ENCODE data around the gene PHACTR4. TPM values are rescaled to one million over a fixed set of nuclear protein-coding genes. Genes with fewer than 3 reads are reported as not detected.

The PHACTR4 gene
- total and polyA plus RNA-seq, 9 of the 15 experiments (the other 6 are each of a cell fraction or from before 2014, with no cell fraction given) = 6.4 to 43.6 (median 14.2) TPM

DNA sequence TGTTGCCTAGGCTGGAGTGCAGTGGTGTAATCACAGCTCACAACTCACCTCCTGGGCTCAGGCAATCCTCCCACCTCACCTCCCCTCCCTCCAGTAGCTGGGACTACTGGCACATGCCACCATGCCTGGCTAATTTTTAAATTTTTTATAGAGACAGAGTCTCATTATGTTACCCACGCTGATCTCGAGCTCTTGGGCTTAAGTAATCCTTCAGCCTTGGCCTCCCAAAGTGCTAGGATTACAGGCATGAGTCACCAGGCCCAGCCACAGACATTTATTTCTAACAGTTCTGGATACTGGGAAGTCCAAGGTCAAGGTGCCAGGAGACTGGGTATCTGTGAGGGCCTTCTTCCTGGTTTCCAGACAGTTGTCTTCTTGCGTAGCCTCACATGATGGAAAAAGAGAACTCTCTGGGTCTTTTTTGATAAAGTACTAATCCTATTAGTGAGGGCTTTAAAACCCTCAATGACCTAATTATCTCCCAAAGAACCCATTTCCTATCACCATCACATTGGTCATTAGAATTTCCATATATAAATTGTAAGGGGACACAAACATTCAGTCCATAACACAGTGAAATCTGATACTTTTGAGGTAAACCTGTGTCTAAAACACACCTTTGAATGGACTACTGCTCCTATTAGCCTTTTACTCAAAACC lies 67.9 kb downstream of the PHACTR4 start:
- FAIRE-seq = peak; percentile 56
- Histone ChIP-seq H3K27ac (ENCODE audit: extremely low read depth, low read depth, low read length) (peak overlapping the region; percentile 41; the same call in 1 of the 3 replicates), H3K4me3 (no peak overlapping the region), H3K9me1 (ENCODE audit: control insufficient read depth, insufficient read depth, low read length) (no peaks in the 10 kb centered on the region), H3K4me1 (replicated peaks in 1 of 2; ENCODE audit: control insufficient read depth in 2 of 2, insufficient read depth in 2 of 2, low read length in 2 of 2) (peaks cover 16 to 22% of the 10 kb centered on the region in 2 experiments), H2AFZ (ENCODE audit: low read depth, low read length) (no peak overlapping the region), H3K9me3 (replicated peaks; ENCODE audit: control insufficient read depth, insufficient read depth, low read depth, low read length) (no peaks in the 10 kb centered on the region), H3K4me2 (ENCODE audit: insufficient read depth, low read length) (peak overlapping the region; percentile 62; the same call in 1 of the 2 replicates), H3K27me3 (ENCODE audit: control insufficient read depth in 2 of 2, insufficient read depth in 2 of 2, low read length in 2 of 2) (no peaks in the 10 kb centered on the region), H3K79me2 (ENCODE audit: control insufficient read depth, insufficient read depth, low read length) (peaks cover 2% of the 10 kb centered on the region; the same call in 1 of the 3 replicates), H4K20me1 (replicated peaks; ENCODE audit: control insufficient read depth, insufficient read depth, low read length) (no peaks in the 10 kb centered on the region), H3K9ac (ENCODE audit: insufficient read depth in 1 of 2, low read depth in 2 of 2, low read length in 2 of 2) (peak overlapping the region; percentile 6 to 49; a peak in 1 of 4 replicates), H3K36me3 (ENCODE audit: control insufficient read depth, insufficient read depth, low read length) (peaks cover 3% of the 10 kb centered on the region; the same call in 2 of the 3 replicates)
- 25% methylated on average over 3 of the region's 3 CpGs for WGBS (ENCODE audit: insufficient coverage, low coverage, missing lambda C conversion rate)
- ChIA-PET CTCF (ENCODE audit: low intra/inter-chr PET ratio) (no interaction called here), POLR2A (interaction anchor here (0.6 to 2.0 kb wide), 7 partner anchors 9 to 79 kb away, joined by 3 to 9 read pairs (median 4); partner anchors contain the start of gene RCC1)
- no TSS peak for BruUV-seq (replicated peaks)
- peak in 1 of 4 experiments; percentile 63 for DNase-seq (ENCODE audit: extremely low read depth in 1 of 4, low spot score in 3 of 4)
- TF ChIP-seq, protein P1, sequence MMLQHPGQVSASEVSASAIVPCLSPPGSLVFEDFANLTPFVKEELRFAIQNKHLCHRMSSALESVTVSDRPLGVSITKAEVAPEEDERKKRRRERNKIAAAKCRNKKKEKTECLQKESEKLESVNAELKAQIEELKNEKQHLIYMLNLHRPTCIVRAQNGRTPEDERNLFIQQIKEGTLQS (IDR thresholded peaks at IDR 0.05) = peak; percentile 87
- TF ChIP-seq, protein P1 (CRISPR knock-in tag; conservative IDR thresholded peaks at IDR 0.05) = no peak
- TF ChIP-seq JUND (IDR thresholded peaks at IDR 0.05; ENCODE audit: borderline replicate concordance, low read depth, low read length) = peak; percentile 77
- peak; percentile 64; the same call in 1 of the 3 replicates for TF ChIP-seq JUND (tag; IDR thresholded peaks at IDR 0.05; ENCODE audit: borderline replicate concordance, low read depth, low read length)
- peak; percentile 26; the same call in 1 of the 2 replicates for TF ChIP-seq SMARCA4 (IDR thresholded peaks at IDR 0.05)
- 0 out of 2 replicates have a peak, but pooled peaks have one; percentile 34 for TF ChIP-seq SMAD4 (CRISPR knock-in tag; conservative IDR thresholded peaks at IDR 0.05)
- TF ChIP-seq FOSL1 (tag; conservative IDR thresholded peaks at IDR 0.05) = peak; percentile 92
- peak in 1 of 2 experiments; percentile 21; a peak in 1 of 4 replicates for TF ChIP-seq MAZ (CRISPR knock-in tag; conservative IDR thresholded peaks at IDR 0.05 in 1 of 2, IDR thresholded peaks at IDR 0.05 in 1 of 2)
- no peak for TF ChIP-seq MAFF (IDR thresholded peaks at IDR 0.05; ENCODE audit: low read length)
- 0 out of 2 replicates have a peak, but pooled peaks have one; percentile 8 for TF ChIP-seq RFX1 (IDR thresholded peaks at IDR 0.05)
- 0 out of 2 replicates have a peak, but pooled peaks have one; percentile 51 for TF ChIP-seq ZNF584 (CRISPR knock-in tag; IDR thresholded peaks at IDR 0.05; ENCODE audit: low read depth)
- peak; percentile 49 for TF ChIP-seq ARID1B (IDR thresholded peaks at IDR 0.05)
- TF ChIP-seq, protein P2, sequence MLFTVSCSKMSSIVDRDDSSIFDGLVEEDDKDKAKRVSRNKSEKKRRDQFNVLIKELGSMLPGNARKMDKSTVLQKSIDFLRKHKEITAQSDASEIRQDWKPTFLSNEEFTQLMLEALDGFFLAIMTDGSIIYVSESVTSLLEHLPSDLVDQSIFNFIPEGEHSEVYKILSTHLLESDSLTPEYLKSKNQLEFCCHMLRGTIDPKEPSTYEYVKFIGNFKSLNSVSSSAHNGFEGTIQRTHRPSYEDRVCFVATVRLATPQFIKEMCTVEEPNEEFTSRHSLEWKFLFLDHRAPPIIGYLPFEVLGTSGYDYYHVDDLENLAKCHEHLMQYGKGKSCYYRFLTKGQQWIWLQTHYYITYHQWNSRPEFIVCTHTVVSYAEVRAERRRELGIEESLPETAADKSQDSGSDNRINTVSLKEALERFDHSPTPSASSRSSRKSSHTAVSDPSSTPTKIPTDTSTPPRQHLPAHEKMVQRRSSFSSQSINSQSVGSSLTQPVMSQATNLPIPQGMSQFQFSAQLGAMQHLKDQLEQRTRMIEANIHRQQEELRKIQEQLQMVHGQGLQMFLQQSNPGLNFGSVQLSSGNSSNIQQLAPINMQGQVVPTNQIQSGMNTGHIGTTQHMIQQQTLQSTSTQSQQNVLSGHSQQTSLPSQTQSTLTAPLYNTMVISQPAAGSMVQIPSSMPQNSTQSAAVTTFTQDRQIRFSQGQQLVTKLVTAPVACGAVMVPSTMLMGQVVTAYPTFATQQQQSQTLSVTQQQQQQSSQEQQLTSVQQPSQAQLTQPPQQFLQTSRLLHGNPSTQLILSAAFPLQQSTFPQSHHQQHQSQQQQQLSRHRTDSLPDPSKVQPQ (CRISPR knock-in tag; IDR thresholded peaks at IDR 0.05; ENCODE audit: borderline replicate concordance) = no peak
- TF ChIP-seq ESRRA (IDR thresholded peaks at IDR 0.05; ENCODE audit: borderline replicate concordance, low read depth) = peak; percentile 48
- no peak for TF ChIP-seq HDAC1 (IDR thresholded peaks at IDR 0.05)
- TF ChIP-seq JUN (IDR thresholded peaks at IDR 0.05; ENCODE audit: borderline replicate concordance, low read depth, low read length) = peak; percentile 62; the same call in 1 of the 2 replicates
- no peak for TF ChIP-seq JUN (CRISPR knock-in tag; IDR thresholded peaks at IDR 0.05; ENCODE audit: borderline replicate concordance)
- TF ChIP-seq RBM39 (optimal IDR thresholded peaks at IDR 0.05; ENCODE audit: low read depth, low read length) = no peak
- no peak for TF ChIP-seq ZEB2 (IDR thresholded peaks at IDR 0.05)
- in situ Hi-C loops (cut with MboI) = loop anchor here (25.0 kb wide), 1 partner anchor 1375 kb away; no protein-coding TSS in a partner anchor
- peak; percentile 24 for ATAC-seq
- intact Hi-C loops (cut with micrococcal nuclease) = no loop called here

Data from K562 (cell line).